Stimulated activated CD8-positive, alpha-beta memory T cell treated with anti-CD3 and anti-CD28 coated beads, Interleukin-12 subunit alpha, Interleukin-12 subunit beta, amount 100 ng/mL, for 4 hours (primary cell): ENCODE results near the gene ACKR2.

ENCODE experiments used
- DNase-seq: peaks from one replicate; pipeline ENCODE4 v3.0.0-alpha.2; 2020; ENCODE audit warnings: low read depth

ACKR2 gene

GRCh38 chr3:42887084-42887483 lies 77.8 kb downstream of the ACKR2 start:
- no peak for DNase-seq

GRCh38 chr3:42891042-42891441 lies 81.8 kb downstream of the ACKR2 start:
- no peak for DNase-seq

GRCh38 chr3:42892169-42892568 lies 82.9 kb downstream of the ACKR2 start:
- no peak for DNase-seq

DNA sequence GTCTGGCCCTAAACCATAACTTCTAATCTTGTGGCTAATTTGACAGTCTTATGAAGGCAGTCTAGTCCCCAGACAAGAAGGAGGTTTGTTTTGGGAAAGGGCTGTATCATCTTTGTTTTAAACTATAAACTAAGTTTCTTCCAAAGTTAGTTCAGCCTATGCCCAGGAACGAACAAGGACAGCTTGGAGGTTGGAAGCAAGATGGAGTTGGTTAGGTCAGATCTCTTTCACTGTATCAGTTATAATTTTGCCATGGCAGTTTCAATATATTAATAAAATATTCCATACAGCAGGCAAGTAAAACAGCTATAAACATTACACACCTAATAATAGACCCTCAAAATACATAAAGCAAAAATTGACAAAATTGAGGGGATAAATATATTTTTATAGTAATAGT lies 83.6 kb downstream of the ACKR2 start:
- DNase-seq = no peak

DNA sequence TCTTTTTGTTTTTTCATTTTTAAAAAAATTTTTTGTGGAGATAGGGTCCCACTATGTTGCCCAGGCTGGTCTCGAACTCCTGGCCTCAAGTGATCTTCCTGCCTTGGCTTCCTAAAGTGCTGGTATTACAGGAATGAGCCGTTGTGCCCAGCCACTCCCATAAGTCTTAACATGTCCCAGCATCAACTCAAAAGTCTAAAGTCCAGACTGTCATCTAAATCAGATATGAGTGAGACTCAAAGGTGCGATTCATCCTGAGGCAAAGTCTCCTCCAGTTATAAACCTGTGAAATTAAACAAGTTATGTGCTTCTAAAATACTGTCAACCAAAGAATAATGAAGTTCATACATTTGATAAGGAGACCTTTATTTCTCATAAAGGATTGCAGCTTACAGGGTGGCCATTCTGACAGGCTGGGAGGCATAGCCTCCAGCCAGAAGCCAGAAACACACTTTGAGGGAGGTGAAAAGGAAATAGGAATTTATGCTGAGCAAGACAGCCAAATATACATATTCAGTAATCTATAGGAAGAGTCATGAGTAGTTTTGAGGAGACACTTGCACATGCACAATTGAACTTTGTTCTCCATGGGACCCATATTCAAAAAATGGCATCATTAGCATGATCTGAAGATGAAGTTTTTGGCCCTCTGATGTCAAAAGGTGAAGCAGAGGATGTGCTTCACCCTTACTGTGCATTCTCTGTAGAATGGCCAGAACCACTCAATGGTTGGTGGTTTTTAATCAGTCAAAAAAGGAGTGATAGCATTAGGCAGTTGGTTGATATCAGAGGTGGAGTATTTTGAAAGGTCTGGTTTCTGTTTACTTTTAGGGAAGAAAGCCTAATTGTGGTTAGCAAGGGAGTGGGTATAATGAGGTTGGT lies 85.7 kb downstream of the ACKR2 start:
- no peak for DNase-seq

GRCh38 chr3:42895580-42895868 lies 86.3 kb downstream of the ACKR2 start:
- DNase-seq = no peak

GRCh38 chr3:42898896-42899675 lies 89.8 kb downstream of the ACKR2 start:
- no peak for DNase-seq

DNA sequence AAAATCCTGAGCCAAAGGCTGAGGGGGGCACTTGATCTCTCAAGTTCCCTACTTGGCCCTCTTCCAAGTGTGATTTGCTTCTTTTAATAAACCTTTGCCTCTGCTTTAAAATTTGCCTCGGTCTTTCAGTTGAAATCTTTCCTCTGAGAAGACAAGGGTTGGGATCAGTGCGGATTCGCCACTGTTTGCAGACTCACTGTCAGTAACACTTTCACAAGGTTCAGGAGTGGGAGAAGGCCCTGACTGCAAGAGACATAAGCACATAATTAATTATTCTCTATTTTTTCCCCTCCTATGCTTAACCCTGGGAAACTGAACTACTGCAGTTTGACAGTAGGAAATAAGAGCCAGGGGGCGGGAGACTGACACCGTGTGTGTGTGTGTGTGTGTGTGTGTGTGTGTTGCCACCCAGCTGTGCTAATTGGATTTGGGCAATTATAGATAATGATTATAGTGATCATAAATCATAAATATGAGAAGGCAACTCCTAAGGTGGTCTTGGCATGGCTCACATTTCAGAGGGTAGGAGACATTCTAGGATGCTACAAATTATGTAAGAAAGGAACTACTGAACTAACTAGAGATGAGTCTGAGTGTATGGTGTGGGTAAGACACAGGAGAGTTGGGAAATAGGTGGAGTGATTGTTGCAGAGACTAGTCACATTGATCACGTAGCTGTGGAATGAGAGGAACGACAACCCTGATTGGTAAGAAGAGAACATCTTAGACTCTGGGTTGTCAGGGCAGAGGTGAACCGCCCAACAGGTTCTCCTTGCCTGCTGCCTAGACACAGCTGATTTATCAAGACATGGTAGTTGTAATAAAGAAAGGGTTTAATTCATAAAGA lies 91.2 kb downstream of the ACKR2 start:
- DNase-seq = no peak

DNA sequence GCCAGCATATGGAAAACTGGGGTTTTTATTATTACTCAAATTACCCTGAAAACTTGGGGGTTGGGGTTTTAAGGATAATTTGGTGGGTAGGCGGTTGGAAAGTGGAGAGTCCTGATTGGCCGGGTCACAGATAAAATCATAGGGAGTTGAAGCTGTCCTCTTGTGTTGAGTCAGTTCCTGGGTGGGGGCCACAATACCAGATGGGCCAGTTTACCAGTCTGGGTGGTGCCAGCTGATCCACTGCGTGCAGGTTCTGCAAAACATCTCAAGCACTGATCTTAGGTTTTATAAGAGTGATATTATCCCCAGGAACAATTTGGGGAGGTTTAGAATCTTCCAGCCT lies 91.8 kb downstream of the ACKR2 start:
- DNase-seq = no peak

GRCh38 chr3:42902257-42902656 lies 93.0 kb downstream of the ACKR2 start:
- DNase-seq = no peak

DNA sequence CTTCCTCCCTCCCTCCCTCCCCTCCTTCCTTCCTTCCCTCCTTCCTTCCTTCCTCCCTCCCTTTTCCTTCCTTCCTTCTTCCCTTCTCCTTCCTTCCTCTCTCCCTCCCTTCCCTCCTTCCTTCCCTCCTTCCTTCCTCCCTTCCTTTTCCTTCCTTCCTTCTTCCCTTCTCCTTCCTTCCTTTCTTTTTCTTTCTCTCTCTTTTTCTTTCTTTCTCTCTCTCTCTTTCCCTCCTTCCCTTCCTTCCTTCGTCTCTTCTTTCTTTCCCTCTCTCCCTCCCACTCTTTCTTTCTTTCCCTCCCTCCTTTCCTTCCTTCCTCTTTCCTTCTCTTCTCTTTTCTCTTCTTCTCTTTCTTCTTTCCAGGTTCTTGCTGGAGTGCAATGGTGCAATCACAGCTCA lies 94.8 kb downstream of the ACKR2 start:
- no peak for DNase-seq

DNA sequence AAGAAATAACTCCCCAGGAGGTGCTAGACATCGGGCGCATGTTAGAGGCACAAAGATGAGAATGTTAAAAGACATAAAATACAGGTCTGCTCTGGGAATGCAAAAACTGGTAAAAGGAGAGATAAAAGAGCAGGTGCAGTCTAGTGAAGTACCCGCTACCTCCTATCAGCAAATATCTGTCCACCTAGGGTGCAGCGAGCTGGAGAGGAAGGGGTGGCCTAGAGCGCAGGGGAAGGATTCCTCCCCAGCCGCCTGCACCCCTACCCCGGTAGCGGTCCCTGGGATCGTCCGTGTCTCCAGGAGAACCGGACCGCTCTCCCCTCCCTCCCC lies 96.5 kb downstream of the ACKR2 start:
- no peak for DNase-seq

- DNase-seq = peak; percentile 1
Measured at GRCh38 chr3:42906070-42906847, 97.0 kb downstream of the ACKR2 start, which contains the start of gene ZNF662. Gene ZNF662 (plus strand): TSS chr3:42906142. CDS start chr3:42908115, 1,973 bp downstream.

DNA sequence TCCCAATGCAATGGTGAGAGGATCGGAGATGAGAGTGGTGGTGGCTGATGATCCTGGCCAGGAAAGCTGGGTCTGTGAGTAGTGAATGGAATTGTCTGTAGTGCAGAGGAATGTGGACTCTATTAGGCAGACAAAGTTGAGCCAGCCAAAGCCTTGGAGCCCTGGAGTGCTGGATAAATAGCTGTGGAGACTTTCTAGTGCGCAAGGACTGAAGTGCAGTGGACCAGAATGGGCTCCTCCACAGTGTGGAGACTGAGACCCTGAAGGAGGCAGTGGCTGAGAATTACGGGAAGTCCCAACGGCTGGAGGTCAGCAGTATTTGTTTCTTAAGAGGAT lies 97.6 kb downstream of the ACKR2 start:
- DNase-seq = no peak

- DNase-seq = no peak
Measured at GRCh38 chr3:42908675-42909074, 99.4 kb downstream of the ACKR2 start.

GRCh38 chr3:42911551-42911950 lies 102.3 kb downstream of the ACKR2 start:
- DNase-seq = no peak

DNA sequence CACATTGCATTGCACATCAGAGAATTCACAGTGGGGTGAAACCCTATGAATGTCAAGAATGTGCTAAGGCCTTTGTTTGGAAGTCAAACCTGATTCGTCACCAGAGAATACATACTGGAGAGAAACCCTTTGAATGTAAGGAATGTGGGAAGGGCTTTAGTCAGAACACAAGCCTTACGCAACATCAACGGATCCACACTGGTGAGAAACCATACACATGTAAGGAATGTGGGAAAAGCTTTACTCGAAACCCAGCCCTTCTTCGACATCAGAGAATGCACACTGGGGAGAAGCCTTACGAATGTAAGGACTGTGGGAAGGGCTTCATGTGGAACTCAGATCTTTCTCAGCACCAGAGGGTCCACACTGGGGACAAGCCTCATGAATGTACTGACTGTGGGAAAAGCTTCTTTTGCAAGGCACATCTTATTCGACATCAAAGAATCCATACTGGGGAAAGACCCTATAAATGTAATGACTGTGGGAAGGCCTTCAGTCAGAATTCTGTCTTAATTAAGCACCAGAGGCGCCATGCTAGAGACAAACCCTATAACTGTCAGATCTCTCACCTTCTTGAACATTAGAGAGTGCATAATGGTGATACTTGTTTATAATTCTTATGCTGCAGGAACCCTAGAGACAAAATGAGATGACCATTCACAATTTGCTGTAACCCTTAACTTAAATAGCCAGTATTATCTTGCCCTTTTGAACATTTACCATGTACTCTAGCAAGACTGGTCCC lies 105.7 kb downstream of the ACKR2 start:
- no peak for DNase-seq
